GM12865 (cell line): ENCODE data around the gene LHPP.

Experiments
- DNase-seq: peaks from one replicate; pipeline ENCODE4 v3.0.0; 2010; ENCODE audit warnings: low read depth
- H3K4me3 ChIP-seq: 2 replicates; pipeline ENCODE4 v1.5.1; 2011; ENCODE audit warnings: mild to moderate bottlenecking, low read depth, low read length, control low read depth
- TF ChIP-seq, protein P1 (sequence below): IDR thresholded peaks from 2 replicates; pipeline ENCODE4 v1.5.1; 2011; ENCODE audit warnings: low read length, control low read depth, low read depth, inconsistent platforms; ENCODE audit not compliant: insufficient read depth; ENCODE audit errors: missing control alignments

Gene LHPP

GRCh38 chr10:124472071-124472470 lies 10.4 kb downstream of the LHPP start:
- no peak overlapping the region for H3K4me3 ChIP-seq
- TF ChIP-seq, protein P1, sequence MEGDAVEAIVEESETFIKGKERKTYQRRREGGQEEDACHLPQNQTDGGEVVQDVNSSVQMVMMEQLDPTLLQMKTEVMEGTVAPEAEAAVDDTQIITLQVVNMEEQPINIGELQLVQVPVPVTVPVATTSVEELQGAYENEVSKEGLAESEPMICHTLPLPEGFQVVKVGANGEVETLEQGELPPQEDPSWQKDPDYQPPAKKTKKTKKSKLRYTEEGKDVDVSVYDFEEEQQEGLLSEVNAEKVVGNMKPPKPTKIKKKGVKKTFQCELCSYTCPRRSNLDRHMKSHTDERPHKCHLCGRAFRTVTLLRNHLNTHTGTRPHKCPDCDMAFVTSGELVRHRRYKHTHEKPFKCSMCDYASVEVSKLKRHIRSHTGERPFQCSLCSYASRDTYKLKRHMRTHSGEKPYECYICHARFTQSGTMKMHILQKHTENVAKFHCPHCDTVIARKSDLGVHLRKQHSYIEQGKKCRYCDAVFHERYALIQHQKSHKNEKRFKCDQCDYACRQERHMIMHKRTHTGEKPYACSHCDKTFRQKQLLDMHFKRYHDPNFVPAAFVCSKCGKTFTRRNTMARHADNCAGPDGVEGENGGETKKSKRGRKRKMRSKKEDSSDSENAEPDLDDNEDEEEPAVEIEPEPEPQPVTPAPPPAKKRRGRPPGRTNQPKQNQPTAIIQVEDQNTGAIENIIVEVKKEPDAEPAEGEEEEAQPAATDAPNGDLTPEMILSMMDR: no peak
- no peak for DNase-seq

- TF ChIP-seq, protein P1: no peak
- DNase-seq: no peak
- no peak overlapping the region for H3K4me3 ChIP-seq
Measured at GRCh38 chr10:124473070-124473469, 11.4 kb downstream of the LHPP start.

- no peak for DNase-seq
- TF ChIP-seq, protein P1: no peak
- no peak overlapping the region for H3K4me3 ChIP-seq
Measured at GRCh38 chr10:124474514-124475070, 13.0 kb downstream of the LHPP start.

DNA sequence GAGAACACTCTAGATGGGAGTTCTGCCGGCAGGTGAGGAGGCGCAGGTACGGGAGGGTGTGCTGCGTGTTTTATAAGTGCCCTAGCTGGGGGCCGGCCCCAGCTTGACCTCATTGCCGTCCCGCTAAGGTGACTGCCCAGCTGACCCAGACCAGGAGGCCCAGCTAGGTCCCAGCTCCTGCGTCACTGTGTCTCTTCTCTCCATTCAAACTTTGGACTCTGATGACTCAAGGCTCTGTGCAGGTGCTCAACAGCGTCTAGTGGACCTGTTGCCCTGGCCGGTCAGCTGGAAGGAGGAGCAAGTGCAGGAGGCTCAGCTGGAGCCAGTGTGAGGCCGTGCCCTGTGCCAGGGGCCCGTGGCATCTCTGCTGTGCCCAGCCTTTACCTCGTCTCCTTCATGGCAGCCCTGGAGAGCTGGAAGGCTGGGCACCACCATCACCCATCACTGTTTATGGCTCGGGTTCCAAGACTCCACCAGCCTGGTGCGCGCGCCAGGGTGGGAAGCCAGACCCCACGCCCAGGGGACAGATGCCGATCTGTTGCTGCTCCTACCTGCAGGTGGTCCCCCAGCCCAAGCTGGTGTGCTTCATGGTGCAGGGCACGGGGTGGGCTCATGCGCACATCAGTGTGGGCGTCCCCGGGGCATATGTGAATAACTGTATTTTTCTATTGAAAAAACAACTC lies 14.6 kb downstream of the LHPP start:
- TF ChIP-seq, protein P1: no peak
- DNase-seq: no peak
- H3K4me3 ChIP-seq: no peak overlapping the region

- TF ChIP-seq, protein P1: no peak
- H3K4me3 ChIP-seq: no peak overlapping the region
- no peak for DNase-seq
Measured at GRCh38 chr10:124477614-124478363, 16.2 kb downstream of the LHPP start.

- TF ChIP-seq, protein P1: no peak
- H3K4me3 ChIP-seq: no peak overlapping the region
- DNase-seq: no peak
Measured at GRCh38 chr10:124478515-124478914, 16.9 kb downstream of the LHPP start.
